Suprapubic skin (tissue), 4 donors: ENCODE data around the gene GNB1. TPM values are rescaled to one million over a fixed set of nuclear protein-coding genes. Genes with fewer than 3 reads are reported as not detected.

Experiments used
- DNase-seq, 2 donors: peaks; one replicate each; pipeline ENCODE4 v3.0.0-alpha.2; 2019; ENCODE audit warnings: low spot score in 2 of 2
- H3K27ac ChIP-seq: fragments of 200-600 bp; sonication (generic); one replicate; pipeline ENCODE4 v1.5.1; 2019
- H3K27me3 ChIP-seq: fragments of 200-600 bp; sonication (generic); one replicate; pipeline ENCODE4 v1.5.1; 2019
- H3K36me3 ChIP-seq: fragments of 200-600 bp; sonication (generic); one replicate; pipeline ENCODE4 v1.5.1; 2019
- H3K4me1 ChIP-seq: fragments of 200-600 bp; sonication (generic); one replicate; pipeline ENCODE4 v1.5.1; 2019
- H3K4me3 ChIP-seq: fragments of 200-600 bp; sonication (generic); one replicate; pipeline ENCODE4 v1.5.1; 2019; ENCODE audit warnings: mild to moderate bottlenecking
- H3K9me3 ChIP-seq: fragments of 200-600 bp; sonication (generic); one replicate; pipeline ENCODE4 v1.5.1; 2019
- EP300 ChIP-seq: sonication (generic); formaldehyde crosslinking; IDR thresholded peaks from one replicate; pipeline ENCODE4 v1.6.1; 2017; ENCODE audit warnings: antibody characterized with exemption
- POLR2A ChIP-seq, 2 donors: fragments of 450-650 bp; IDR thresholded peaks; one replicate each; pipeline ENCODE4 v1.6.1; 2017; ENCODE audit warnings: antibody characterized with exemption in 2 of 2, mild to moderate bottlenecking in 2 of 2, moderate library complexity in 2 of 2
- POLR2AphosphoS5 ChIP-seq, 3 donors: sonication (generic); formaldehyde crosslinking; IDR thresholded peaks; one replicate each; pipeline ENCODE4 v1.6.1; 2017; ENCODE audit warnings: antibody characterized with exemption in 3 of 3
- WGBS: methylation state at CpG from one replicate; pipeline ENCODE4 v1.1.5; 2018; 5-methylcytosine and 5-hydroxymethylcytosine counted together
- total RNA-seq, 4 donors: library from RNA; depleted of rRNA; stranded (reverse); fragments of >200 nt; gene quantifications; one replicate each; pipeline ENCODE4 v1.1.0, GENCODE V29; 2016
- TF ChIP-seq, protein P1 (sequence below), 2 donors: fragments of 200-600 bp in 1 of 2; fragments of 450-650 bp in 1 of 2; sonication (generic) in 1 of 2; IDR thresholded peaks; one replicate each; pipeline ENCODE4 v1.5.1; 2016 to 2019; ENCODE audit warnings: antibody characterized with exemption in 2 of 2, mild to moderate bottlenecking in 1 of 2, moderate library complexity in 1 of 2

GNB1 gene
- total RNA-seq, 4 donors from 2014 or later, result 121 to 159 (median 153) TPM

DNA sequence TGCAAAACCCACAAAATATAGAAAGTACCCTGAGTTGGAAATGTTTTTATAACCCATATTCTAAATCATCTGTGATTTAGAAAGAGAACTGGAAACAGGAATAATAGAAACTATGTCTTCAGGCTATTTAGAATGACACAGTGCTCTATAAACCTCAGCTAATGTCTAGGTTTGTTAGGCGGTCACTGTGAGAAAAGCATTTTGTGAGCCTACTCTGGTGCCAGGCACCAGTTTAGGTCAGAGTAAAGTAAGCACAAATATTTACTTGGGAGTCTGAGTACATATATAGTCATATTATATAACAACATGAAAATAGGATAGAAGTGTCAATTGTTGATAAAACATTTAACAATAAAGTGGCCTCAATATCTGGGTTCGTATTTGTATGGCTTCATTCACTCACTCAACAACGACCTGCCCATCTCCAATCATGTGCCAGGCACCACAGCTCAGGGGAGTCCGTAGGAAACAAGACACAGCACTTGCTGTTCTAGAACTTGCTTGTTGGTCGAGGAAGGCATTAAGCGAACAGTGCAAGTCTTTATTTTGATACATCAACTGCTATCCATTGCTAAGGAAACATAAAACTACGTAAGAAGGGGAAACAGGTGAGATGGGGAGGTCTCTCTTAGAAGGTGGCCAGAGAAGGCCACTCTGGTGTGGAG lies 37.2 kb downstream of the GNB1 start:
- H3K27ac ChIP-seq, result no peak overlapping the region
- DNase-seq, result no peak
- H3K9me3 ChIP-seq, result no peaks in the 10 kb centered on the region
- 61% methylated on average over 7 of the region's 7 CpGs for WGBS
- H3K27me3 ChIP-seq, result no peaks in the 10 kb centered on the region
- TF ChIP-seq, protein P1, sequence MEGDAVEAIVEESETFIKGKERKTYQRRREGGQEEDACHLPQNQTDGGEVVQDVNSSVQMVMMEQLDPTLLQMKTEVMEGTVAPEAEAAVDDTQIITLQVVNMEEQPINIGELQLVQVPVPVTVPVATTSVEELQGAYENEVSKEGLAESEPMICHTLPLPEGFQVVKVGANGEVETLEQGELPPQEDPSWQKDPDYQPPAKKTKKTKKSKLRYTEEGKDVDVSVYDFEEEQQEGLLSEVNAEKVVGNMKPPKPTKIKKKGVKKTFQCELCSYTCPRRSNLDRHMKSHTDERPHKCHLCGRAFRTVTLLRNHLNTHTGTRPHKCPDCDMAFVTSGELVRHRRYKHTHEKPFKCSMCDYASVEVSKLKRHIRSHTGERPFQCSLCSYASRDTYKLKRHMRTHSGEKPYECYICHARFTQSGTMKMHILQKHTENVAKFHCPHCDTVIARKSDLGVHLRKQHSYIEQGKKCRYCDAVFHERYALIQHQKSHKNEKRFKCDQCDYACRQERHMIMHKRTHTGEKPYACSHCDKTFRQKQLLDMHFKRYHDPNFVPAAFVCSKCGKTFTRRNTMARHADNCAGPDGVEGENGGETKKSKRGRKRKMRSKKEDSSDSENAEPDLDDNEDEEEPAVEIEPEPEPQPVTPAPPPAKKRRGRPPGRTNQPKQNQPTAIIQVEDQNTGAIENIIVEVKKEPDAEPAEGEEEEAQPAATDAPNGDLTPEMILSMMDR (IDR thresholded peaks at IDR 0.05), result no peak
- TF ChIP-seq POLR2AphosphoS5 (IDR thresholded peaks at IDR 0.05) (no peak), POLR2A (IDR thresholded peaks at IDR 0.05) (no peak), EP300 (no peak)
- H3K4me1 ChIP-seq, result peaks cover 54% of the 10 kb centered on the region
- H3K36me3 ChIP-seq, result peaks cover 6% of the 10 kb centered on the region
- no peak overlapping the region for H3K4me3 ChIP-seq

DNA sequence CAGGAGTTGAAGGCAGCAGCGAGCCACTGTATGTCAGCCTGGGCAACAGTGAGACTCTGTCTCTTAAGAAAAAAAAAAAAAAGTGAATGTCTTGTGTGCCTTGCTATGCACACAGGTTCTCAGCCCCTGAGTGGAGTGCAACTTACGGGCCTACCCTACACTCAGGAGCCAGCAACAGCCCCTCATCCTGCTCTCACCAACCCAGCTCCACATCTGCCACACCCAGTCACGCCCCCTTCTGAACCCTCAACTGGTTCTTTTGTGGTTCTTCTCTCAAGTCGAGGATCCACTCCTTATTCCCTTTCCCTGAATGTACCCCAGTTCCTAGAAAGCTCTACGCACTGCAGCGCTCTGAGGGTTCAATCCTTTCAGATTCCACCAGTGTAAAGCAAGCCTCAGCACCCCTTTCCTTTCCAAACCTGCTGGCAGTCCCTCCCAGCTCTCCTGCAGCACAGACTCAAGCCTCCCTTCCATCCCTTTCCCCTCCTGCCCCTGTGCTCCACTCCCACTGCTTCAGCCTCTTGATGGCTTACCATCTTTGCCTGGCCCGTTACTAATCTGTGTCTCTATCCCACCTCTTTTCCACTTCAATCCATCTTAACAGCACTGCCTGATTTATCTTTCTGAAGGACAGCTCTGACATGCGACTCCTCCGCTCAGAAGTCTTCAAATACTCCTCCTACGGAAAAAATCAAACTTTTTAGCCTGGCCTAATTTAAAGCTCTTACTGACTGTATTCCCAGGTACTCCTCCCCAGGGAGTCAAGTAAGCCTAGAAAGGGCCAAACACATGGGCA lies 38.1 kb downstream of the GNB1 start:
- WGBS, result 77% methylated on average over 10 of the region's 10 CpGs
- no peak for DNase-seq
- Histone ChIP-seq H3K4me1 (peaks cover 54% of the 10 kb centered on the region), H3K9me3 (no peaks in the 10 kb centered on the region), H3K27ac (no peak overlapping the region), H3K4me3 (no peak overlapping the region), H3K36me3 (peaks cover 6% of the 10 kb centered on the region), H3K27me3 (no peaks in the 10 kb centered on the region)
- TF ChIP-seq, protein P1 (IDR thresholded peaks at IDR 0.05), result no peak
- TF ChIP-seq EP300, result no peak
- no peak for TF ChIP-seq POLR2AphosphoS5 (IDR thresholded peaks at IDR 0.05)
- no peak for TF ChIP-seq POLR2A (IDR thresholded peaks at IDR 0.05)

GRCh38 chr1:1847890-1848289 lies 43.0 kb downstream of the GNB1 start:
- H3K4me1 ChIP-seq, result peaks cover 50% of the 10 kb centered on the region

DNA sequence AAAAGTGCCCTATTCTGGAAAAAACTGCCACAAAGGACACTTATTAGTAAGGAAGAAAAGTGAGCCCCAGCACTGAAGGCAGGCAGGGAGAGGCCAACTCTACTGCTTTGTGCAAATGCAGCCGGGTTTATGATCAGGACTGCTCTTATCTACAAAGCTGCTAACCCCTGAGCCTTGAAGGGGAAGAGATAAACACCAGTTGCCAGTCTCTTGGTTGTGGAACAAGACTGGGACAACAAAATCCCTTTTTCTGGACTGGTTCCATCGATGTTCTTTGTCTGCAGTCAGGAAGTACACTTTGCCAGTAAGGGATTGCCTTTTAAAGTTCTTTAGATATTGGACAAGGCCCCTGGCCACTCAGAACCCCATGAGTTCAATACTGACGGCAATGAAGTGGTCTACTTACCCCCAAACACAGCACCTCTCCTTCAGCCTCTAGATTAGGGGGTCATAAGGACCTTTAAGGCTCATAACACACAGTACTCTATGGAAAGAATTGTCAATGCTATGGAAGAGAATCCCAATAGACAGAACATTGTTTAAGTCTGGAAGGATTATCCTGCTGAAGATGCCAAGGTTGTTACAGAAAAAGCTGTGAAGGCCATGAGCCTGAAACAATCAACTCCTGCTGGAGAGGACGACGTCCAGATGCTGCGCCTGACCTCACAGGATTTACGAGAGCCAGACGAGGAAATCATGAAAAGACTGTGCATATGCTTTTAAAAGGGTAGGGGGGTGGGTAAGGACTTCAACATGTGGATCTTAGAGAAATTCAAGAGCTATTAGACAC lies 43.6 kb downstream of the GNB1 start:
- peak in 1 of 2 donors; percentile 27 for DNase-seq
- no peaks in the 10 kb centered on the region for H3K9me3 ChIP-seq
- 40% methylated on average over 8 of the region's 8 CpGs for WGBS
- H3K4me3 ChIP-seq, result no peak overlapping the region
- TF ChIP-seq, protein P1 (IDR thresholded peaks at IDR 0.05), result no peak
- TF ChIP-seq POLR2AphosphoS5 (IDR thresholded peaks at IDR 0.05), result no peak
- TF ChIP-seq EP300, result no peak
- no peak for TF ChIP-seq POLR2A (IDR thresholded peaks at IDR 0.05)
- H3K36me3 ChIP-seq, result peaks cover 6% of the 10 kb centered on the region
- H3K27ac ChIP-seq, result peak overlapping the region; percentile 67
- no peaks in the 10 kb centered on the region for H3K27me3 ChIP-seq
- H3K4me1 ChIP-seq, result peaks cover 51% of the 10 kb centered on the region

More at GRCh38 chr1:1847890-1848289, 43.0 kb downstream of the GNB1 start:
- no peak overlapping the region for H3K4me3 ChIP-seq
- H3K27me3 ChIP-seq, result no peaks in the 10 kb centered on the region
- TF ChIP-seq POLR2AphosphoS5 (IDR thresholded peaks at IDR 0.05) (no peak), POLR2A (IDR thresholded peaks at IDR 0.05) (no peak), EP300 (no peak)
- TF ChIP-seq, protein P1 (IDR thresholded peaks at IDR 0.05), result no peak
- H3K27ac ChIP-seq, result peak overlapping the region; percentile 67
- H3K36me3 ChIP-seq, result peaks cover 6% of the 10 kb centered on the region
- H3K9me3 ChIP-seq, result no peaks in the 10 kb centered on the region
- DNase-seq, result peak in 1 of 2 donors; percentile 19
- 58% methylated on average over 10 of the region's 10 CpGs for WGBS
